Lung (tissue), 12 donors: ENCODE results near the gene PPP3R1. TPM values are rescaled to one million over a fixed set of nuclear protein-coding genes. Genes with fewer than 3 reads are reported as not detected.

ENCODE experiments used
- ATAC-seq: fragments of 200-7000 bp; cut with Tn5 transposase; one replicate; pipeline ENCODE4 v1.9.1; 2020; ENCODE audit warnings: moderate number of reproducible peaks; ENCODE audit not compliant: insufficient read depth, low FRiP score
- DNase-seq, 3 donors: peaks; one replicate each; pipeline ENCODE4 v3.0.0-alpha.2; 2013 to 2017
- H3K27ac ChIP-seq, 2 donors: one replicate each; pipeline ENCODE4 v1.5.1; 2013; ENCODE audit warnings: mild to moderate bottlenecking in 2 of 2, moderate library complexity in 2 of 2, control low read depth in 1 of 2, inconsistent platforms in 1 of 2, low read depth in 1 of 2, low read length in 1 of 2
- H3K27me3 ChIP-seq, 3 donors: one replicate each; pipeline ENCODE4 v1.5.1; 2013; ENCODE audit warnings: low read length in 2 of 3; ENCODE audit not compliant: control insufficient read depth in 3 of 3, insufficient read depth in 3 of 3
- H3K36me3 ChIP-seq, 4 donors: one replicate each; pipeline ENCODE4 v1.5.1; 2013; ENCODE audit warnings: low read length in 4 of 4, mild to moderate bottlenecking in 1 of 4, moderate library complexity in 1 of 4; ENCODE audit not compliant: control insufficient read depth in 4 of 4, insufficient read depth in 4 of 4
- H3K4me1 ChIP-seq, 5 donors: one replicate each; pipeline ENCODE4 v1.5.1; 2013; ENCODE audit warnings: low read length in 5 of 5, mild to moderate bottlenecking in 2 of 5, moderate library complexity in 1 of 5; ENCODE audit not compliant: control insufficient read depth in 5 of 5, insufficient read depth in 5 of 5
- H3K4me3 ChIP-seq: one replicate; pipeline ENCODE4 v1.5.1; 2013; ENCODE audit warnings: mild to moderate bottlenecking, control low read depth, moderate library complexity
- H3K9ac ChIP-seq, 2 donors: one replicate each; pipeline ENCODE4 v1.5.1; 2013; ENCODE audit warnings: low read length in 2 of 2, control low read depth in 1 of 2; ENCODE audit not compliant: insufficient read depth in 1 of 2
- H3K9me3 ChIP-seq, 4 donors: one replicate each; pipeline ENCODE4 v1.5.1; 2013; ENCODE audit warnings: low read length in 3 of 4, mild to moderate bottlenecking in 1 of 4, moderate library complexity in 1 of 4; ENCODE audit not compliant: control insufficient read depth in 4 of 4, insufficient read depth in 3 of 4
- WGBS, 2 donors: extraction: QIAGEN DNeasy Blood & Tissue Kit; methylation state at CpG; one replicate each; pipeline ENCODE4 v1.1.7; 2013; 5-methylcytosine and 5-hydroxymethylcytosine counted together
- polyA plus RNA-seq, 2 donors: library from polyadenylated mRNA; stranded (reverse); fragments of 200-250 nt; gene quantifications; one replicate each; pipeline ENCODE4 v1.2.1, GENCODE V29; 2013
- total RNA-seq, 2 donors: library from RNA; depleted of rRNA in 1 of 2; stranded (reverse); fragments of >200 nt in 1 of 2; gene quantifications; one replicate each; pipeline ENCODE4 v1.2.1, GENCODE V29; 2014 to 2021
- TF ChIP-seq, protein P1 (sequence below): IDR thresholded peaks from 2 replicates; pipeline ENCODE4 v1.5.1; 2012; ENCODE audit warnings: mild to moderate bottlenecking; ENCODE audit errors: control extremely low read depth, extremely low read depth
- donor health status: control.
- donor health status: control.
- donor health status: Bipolar disorder and iron deficiency.
- donor health status: healthy.
- donor health status: DM: yes; HTN: yes; CAD: no.

The PPP3R1 gene
- total and polyA plus RNA-seq, 4 donors: 20.8 to 69.7 (median 36.8) TPM

DNA sequence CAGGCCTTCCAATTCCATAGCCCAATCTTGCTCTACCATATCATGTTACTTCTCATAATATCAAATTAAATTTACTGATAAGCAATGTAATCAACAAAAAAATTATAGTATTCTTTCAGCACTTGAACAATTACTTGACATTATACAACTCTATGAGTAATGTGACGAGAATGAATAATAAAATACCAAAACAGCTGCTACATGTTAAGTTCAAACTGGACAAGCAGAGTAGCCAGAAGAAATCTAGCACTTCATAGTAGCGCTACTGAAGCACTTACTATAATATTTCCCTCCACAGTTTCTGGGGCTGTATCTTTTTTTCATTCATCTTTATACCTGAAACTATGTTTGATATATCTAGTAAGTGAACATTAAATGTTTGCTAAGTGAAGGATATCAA, 14.9 kb downstream of the PPP3R1 start:
- TF ChIP-seq, protein P1, sequence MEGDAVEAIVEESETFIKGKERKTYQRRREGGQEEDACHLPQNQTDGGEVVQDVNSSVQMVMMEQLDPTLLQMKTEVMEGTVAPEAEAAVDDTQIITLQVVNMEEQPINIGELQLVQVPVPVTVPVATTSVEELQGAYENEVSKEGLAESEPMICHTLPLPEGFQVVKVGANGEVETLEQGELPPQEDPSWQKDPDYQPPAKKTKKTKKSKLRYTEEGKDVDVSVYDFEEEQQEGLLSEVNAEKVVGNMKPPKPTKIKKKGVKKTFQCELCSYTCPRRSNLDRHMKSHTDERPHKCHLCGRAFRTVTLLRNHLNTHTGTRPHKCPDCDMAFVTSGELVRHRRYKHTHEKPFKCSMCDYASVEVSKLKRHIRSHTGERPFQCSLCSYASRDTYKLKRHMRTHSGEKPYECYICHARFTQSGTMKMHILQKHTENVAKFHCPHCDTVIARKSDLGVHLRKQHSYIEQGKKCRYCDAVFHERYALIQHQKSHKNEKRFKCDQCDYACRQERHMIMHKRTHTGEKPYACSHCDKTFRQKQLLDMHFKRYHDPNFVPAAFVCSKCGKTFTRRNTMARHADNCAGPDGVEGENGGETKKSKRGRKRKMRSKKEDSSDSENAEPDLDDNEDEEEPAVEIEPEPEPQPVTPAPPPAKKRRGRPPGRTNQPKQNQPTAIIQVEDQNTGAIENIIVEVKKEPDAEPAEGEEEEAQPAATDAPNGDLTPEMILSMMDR: no peak
- DNase-seq: no peak
- 57 to 81% methylated on average over 2 of the region's 2 CpGs for WGBS, 2 donors

DNA sequence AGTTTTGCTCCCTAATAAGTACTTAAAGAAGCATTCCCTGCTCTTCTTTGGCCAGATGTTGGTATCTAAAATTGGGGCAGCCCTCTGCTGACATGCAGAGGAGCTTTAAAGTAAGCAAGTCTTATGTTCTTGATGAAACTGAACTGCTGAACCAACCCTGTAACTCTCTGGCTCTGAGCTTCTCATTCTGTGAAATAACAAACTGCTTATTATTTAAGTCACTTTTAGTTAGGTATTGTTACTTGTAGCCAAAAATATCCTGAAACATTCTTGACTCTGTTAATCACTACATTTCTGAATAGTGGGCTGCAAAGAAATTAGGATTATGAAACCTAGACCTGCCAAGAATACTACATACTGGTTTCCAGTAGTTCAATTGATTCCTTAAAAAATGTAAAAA, 15.5 kb downstream of the PPP3R1 start:
- Histone ChIP-seq H3K27ac (no peak overlapping the region), H3K27me3 (no peaks in the 10 kb centered on the region), H3K4me3 (no peak overlapping the region), H3K9ac (no peak overlapping the region), H3K36me3 (peaks cover 0 to 3% (median 0%) of the 10 kb centered on the region in 4 donors), H3K4me1 (peaks cover 1 to 35% (median 26%) of the 10 kb centered on the region in 5 donors), H3K9me3 (no peaks in the 10 kb centered on the region)
- DNase-seq: no peak
- TF ChIP-seq, protein P1: no peak
- no peak for ATAC-seq

More for the DNA sequence above, 14.9 kb downstream of the PPP3R1 start:
- Histone ChIP-seq H3K9ac (no peak overlapping the region), H3K4me1 (peaks cover 3 to 38% (median 26%) of the 10 kb centered on the region in 5 donors), H3K27me3 (no peaks in the 10 kb centered on the region), H3K27ac (no peak overlapping the region), H3K4me3 (no peak overlapping the region), H3K36me3 (peaks cover 0 to 3% (median 1%) of the 10 kb centered on the region in 4 donors), H3K9me3 (no peaks in the 10 kb centered on the region)
- ATAC-seq: no peak

- Histone ChIP-seq H3K36me3 (peaks cover 0 to 3% (median 0%) of the 10 kb centered on the region in 4 donors), H3K9me3 (no peaks in the 10 kb centered on the region), H3K27ac (no peak overlapping the region), H3K4me3 (no peak overlapping the region), H3K27me3 (no peaks in the 10 kb centered on the region), H3K4me1 (peaks cover 0 to 33% (median 26%) of the 10 kb centered on the region in 5 donors), H3K9ac (no peak overlapping the region)
- DNase-seq: no peak
- TF ChIP-seq, protein P1: no peak
- WGBS, 2 donors: 13 to 35% methylated on average over 4 of the region's 4 CpGs
- ATAC-seq: no peak
Measured at GRCh38 chr2:68236103-68236734, 16.1 kb downstream of the PPP3R1 start.

DNA sequence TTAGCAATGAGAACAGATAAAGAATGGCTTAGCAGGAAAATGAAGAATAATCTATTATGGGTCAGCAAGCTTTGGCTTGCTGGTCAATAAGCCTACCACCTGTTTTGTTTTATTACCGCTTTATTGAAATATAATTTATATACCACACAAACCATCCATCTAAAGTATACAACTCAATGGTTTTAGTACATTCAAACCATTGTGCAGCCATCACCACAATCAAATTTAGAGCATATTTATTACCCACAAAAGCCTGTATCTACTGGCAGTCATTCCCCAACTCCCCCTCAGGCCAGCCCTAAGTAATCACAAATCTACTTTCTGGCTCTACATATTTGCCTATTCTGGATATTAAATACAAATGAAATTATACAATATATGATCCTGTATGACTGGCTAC, 17.2 kb downstream of the PPP3R1 start:
- ATAC-seq (no peak), DNase-seq (no peak)
- H3K27ac ChIP-seq: no peak overlapping the region
- TF ChIP-seq, protein P1: no peak
- peaks cover 0 to 3% (median 0%) of the 10 kb centered on the region in 4 donors for H3K36me3 ChIP-seq
- peaks cover 0 to 41% (median 32%) of the 10 kb centered on the region in 5 donors for H3K4me1 ChIP-seq
- no peak overlapping the region for H3K9ac ChIP-seq
- WGBS, 2 donors: 100% methylated on average over 1 of the region's 1 CpG
- no peaks in the 10 kb centered on the region for H3K9me3 ChIP-seq
- H3K4me3 ChIP-seq: no peak overlapping the region
- no peaks in the 10 kb centered on the region for H3K27me3 ChIP-seq
